Posterior cingulate gyrus (tissue), 11 donors: ENCODE measurements around the gene CAT.

Experiments
- DNase-seq, 10 donors: peaks; one replicate each; pipeline versions ENCODE4 v3.0.0 to v3.0.0-alpha.2; 2020 to 2021; ENCODE audit warnings: mixed read lengths in 3 of 10
- intact Hi-C: fragments of 100-400 bp; cut with DNase I; formaldehyde crosslinking; loops from one replicate; pipeline ENCODE4 v1.15.1; 2023

Gene CAT

DNA sequence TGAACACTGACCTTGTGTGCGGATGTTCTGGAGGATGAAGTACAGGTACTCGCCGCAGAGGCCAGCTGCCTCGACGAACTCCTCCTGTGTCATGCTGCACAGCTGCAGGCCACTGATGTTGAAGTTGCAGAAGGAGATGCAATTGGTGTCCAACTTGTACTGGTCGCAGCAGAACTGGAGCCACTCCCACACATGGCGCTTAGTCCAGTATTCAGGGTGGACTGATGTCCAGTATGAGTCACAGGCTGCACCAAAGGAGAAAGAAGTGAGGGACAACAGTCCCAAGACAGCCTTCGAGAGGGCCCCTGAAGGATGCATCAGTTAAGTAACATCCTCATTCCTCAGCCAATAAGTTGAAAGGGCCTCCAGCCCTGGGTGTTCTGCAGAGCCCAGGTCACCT lies 54.7 kb downstream of the CAT start:
- no peak for DNase-seq
- intact Hi-C loops = loop anchor here (10.0 kb wide), 1 partner anchor 319 kb away; no protein-coding TSS in a partner anchor

DNA sequence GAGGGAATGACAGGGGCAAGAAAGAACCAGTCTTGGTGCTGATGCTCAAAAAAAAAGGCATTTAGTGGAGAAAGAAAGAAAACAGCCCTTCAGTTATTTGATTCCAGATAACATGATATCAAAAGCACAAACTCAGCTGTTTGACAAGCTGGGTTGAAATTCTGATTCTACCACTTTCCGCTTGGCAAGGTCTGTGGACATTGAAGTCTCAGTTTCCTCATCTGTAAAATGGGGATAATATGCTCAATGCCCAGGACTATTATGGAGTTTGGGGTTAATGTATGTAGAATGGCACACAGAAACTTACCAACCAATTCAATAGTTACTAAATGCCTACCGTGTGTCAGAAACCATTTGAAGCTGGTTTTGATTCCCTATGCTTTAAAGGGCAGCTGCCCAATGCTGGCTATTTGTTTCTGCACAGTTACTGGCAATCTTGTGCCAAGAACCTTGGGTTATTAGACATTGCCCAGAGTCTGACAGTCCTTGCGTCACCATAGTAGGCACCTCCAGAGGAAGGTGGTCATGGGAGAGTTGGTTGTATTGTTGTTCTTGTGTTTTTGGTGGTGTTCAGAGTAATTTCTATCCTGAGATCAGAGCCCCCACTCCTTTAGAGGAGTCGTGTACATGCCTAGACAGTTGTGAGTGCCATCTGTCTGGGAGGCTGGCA lies 55.3 kb downstream of the CAT start:
- intact Hi-C loops = loop anchor here (10.0 kb wide), 1 partner anchor 319 kb away; no protein-coding TSS in a partner anchor
- DNase-seq = no peak

DNA sequence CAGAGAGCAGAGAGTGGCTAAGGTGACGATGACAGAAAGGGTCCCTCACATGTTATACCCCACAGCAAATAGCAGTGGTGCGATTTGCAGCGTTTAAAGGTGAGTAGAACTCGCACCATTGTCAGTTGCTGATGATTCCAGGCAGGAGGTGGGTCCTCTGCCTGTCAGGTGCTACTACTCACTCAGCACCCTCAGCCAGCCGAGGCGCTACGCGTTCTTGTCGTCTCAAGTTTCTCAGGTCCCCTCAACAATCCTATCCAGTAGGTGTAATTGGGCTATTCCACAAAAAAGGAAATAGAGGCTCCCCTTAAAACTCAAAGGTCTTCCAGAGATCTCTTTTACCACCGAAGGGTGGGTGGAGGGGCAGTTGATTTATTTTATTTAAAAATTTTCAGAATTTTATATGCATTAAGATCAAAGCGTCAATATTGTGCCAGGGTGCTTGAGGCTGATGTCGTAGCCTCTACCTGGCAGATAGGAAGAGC lies 56.5 kb downstream of the CAT start:
- intact Hi-C loops = loop anchor here (10.0 kb wide), 1 partner anchor 320 kb away; no protein-coding TSS in a partner anchor
- DNase-seq = no peak

GRCh38 chr11:34495724-34496377 lies 57.1 kb downstream of the CAT start:
- intact Hi-C loops = loop anchor here (10.0 kb wide), 1 partner anchor 321 kb away; no protein-coding TSS in a partner anchor
- DNase-seq = peak in 4 of 10 donors; percentile 43 to 88 (median 83)

GRCh38 chr11:34499719-34500500 lies 61.2 kb downstream of the CAT start:
- intact Hi-C loops = loop anchor here (10.0 kb wide), 1 partner anchor 325 kb away; no protein-coding TSS in a partner anchor
- no peak for DNase-seq

- peak in 1 of 10 donors; percentile 63 for DNase-seq
- intact Hi-C loops = no loop called here
Measured at GRCh38 chr11:34501500-34501899, 62.8 kb downstream of the CAT start.

DNA sequence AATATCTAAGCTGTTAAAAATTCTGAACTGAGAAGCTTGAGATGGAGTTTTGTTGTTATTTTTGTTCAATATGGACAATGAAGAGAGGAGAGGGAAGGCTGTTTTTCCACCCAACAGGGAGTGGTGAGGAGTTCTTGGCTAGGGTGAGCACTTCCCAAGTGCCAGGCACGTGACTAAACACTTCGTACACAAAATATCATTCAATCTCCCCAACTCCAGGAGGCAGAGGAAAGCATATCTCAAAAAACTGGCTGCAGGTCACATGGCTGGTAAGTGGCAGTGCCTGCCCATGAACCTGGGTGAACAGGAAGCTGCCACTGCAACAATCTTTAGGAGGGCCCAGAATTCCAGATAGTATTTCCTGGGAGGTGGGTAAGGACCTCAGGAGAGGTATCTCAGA lies 63.2 kb downstream of the CAT start:
- DNase-seq = no peak
- intact Hi-C loops = no loop called here

DNA sequence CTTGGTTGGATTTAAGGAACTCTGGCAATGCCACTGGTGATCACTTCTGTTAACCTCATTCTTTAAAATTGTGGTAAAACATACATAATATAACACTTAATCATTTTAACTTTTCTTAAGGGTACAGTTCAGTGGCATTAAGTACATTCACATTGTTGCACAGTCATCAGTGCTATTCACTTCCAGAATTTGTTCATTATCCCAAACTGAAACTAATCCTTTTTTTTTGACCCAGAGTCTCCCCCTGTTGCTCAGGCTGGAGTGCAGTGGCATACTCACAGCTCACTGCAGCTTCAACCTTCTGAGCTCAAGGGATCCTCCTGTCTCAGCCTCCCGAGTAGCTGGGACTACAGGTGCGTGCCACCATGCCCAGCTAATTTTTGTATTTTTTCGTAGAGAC lies 64.2 kb downstream of the CAT start:
- no peak for DNase-seq
- intact Hi-C loops = no loop called here

- intact Hi-C loops = no loop called here
- DNase-seq = no peak
Measured at GRCh38 chr11:34505874-34506273, 67.1 kb downstream of the CAT start.

DNA sequence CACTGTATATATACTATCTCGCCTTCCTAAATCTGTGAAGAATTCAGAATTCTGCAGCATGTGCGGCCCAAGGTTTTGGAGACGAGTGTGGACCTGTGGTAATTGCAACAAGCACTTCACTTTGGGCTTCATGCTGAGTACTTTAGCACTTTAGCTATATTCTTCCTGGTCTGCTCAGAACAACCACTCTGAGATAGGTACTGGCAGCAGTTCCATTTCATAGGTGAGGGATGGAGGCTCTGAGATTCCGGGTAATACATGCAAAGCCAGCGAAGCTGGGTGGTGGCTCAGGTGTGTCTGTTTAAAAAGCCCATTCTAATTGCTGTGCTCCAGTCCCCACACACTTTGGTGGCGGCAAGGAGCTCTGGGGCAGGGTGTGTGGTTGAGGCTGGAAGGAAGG lies 68.4 kb downstream of the CAT start:
- DNase-seq = no peak
- intact Hi-C loops = no loop called here

GRCh38 chr11:34507610-34508009 lies 68.9 kb downstream of the CAT start:
- intact Hi-C loops = no loop called here
- no peak for DNase-seq

- DNase-seq = no peak
Measured at GRCh38 chr11:34508524-34508923, 69.8 kb downstream of the CAT start.

DNA sequence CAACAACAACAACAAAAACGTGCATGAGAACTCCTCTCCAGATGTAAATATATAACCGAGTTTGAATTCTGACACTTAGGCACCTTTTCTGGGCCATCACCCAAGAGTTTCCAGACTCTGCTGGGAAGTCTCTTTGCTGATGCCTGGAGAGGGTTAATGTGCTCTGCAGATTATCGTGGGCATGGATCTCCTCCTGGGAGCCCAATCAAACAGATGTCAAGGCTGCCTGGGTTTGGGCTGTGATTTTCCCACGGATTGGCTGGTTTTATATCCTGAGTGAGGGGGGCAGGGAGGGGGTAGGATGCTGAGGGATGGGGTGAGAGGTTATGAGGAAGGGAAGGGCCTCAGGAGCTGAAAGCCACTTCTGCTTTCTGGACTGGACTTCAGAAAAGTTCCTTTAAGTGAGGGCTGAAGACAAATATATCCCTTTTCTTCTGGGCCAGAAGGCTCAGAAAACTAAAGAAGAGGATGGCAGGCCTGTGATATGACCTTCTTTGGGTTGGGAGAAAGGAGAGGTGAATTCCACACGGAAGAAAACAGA lies 70.7 kb downstream of the CAT start:
- intact Hi-C loops = no loop called here

More at GRCh38 chr11:34508524-34508923, 69.8 kb downstream of the CAT start:
- intact Hi-C loops = no loop called here

GRCh38 chr11:34510218-34510617 lies 71.5 kb downstream of the CAT start:
- no peak for DNase-seq
- intact Hi-C loops = loop anchor here (5.0 kb wide), 2 partner anchors 37 to 382 kb away; no protein-coding TSS in a partner anchor

More for the DNA sequence above, 70.7 kb downstream of the CAT start:
- no peak for DNase-seq

DNA sequence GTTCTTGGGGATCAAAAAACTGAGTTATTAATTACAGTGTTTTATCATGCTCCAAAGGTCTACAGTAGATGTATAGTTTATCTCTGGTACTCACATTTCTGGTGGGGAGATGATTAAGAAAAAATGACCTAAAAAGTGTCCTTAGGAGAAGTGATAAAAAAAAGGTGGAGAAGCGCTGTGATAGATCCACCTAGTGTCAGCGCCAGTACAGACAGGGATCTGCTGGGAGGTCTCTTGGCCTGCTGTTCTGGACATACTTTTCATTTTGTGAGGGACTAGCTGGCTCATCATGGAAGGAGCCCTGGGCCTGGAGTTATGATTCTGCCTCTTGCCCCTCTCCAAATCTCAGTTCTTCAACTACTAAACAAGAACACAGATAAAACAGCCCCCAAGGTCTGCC lies 71.9 kb downstream of the CAT start:
- intact Hi-C loops = loop anchor here (5.0 kb wide), 2 partner anchors 37 to 382 kb away; no protein-coding TSS in a partner anchor
- DNase-seq = no peak

- DNase-seq = peak in 7 of 10 donors; percentile 34 to 92 (median 59)
- intact Hi-C loops = loop anchor here (5.0 kb wide), 2 partner anchors 34 to 379 kb away; no protein-coding TSS in a partner anchor
Measured at GRCh38 chr11:34512840-34513681, 74.3 kb downstream of the CAT start.

GRCh38 chr11:34513682-34514449 lies 75.1 kb downstream of the CAT start, which contains the start of gene ELF5:
Gene ELF5, minus strand, starts transcription at chr11:34513794. Its CDS starts 8,045 bp downstream, at chr11:34505749.
- intact Hi-C loops = loop anchor here (5.0 kb wide), 2 partner anchors 33 to 378 kb away; no protein-coding TSS in a partner anchor
- no peak for DNase-seq

DNA sequence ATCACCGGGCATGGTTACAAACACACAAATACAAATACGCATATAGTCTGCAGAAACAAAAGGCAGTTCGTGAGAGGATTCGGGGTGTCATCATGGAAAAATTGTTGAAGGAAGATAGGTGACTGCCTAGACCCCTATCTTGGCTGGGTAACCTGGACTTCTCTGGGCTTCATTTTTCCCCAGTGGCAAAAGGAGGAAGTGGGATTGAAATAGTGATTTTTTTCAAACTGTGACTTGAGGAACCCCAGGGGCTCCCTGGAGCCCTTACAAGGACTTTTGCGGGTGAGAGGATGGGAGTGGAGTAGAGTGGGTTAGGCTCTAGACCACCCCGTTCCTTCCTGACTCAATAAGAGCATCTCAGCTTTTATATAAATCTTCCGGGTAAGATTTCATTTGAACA lies 75.9 kb downstream of the CAT start:
- intact Hi-C loops = loop anchor here (5.0 kb wide), 2 partner anchors 33 to 378 kb away; no protein-coding TSS in a partner anchor
- no peak for DNase-seq
